Tibial nerve (tissue), 4 donors: Measurements from ENCODE around the gene MTHFR.

Experiments
- EP300 ChIP-seq, 2 donors: sonication (generic); formaldehyde crosslinking; IDR thresholded peaks; one replicate each; pipeline ENCODE4 v1.6.1; 2017; ENCODE audit warnings: antibody characterized with exemption in 2 of 2, mild to moderate bottlenecking in 1 of 2
- TF ChIP-seq, protein P1 (sequence below), 5 experiments: fragments of 200-600 bp in 3 of 5; fragments of 450-650 bp in 2 of 5; sonication (generic) in 3 of 5; IDR thresholded peaks; one replicate each; pipeline ENCODE4 v1.5.1; 2016 to 2019; ENCODE audit warnings: antibody characterized with exemption in 5 of 5, mild to moderate bottlenecking in 3 of 5, moderate library complexity in 2 of 5

DNA sequence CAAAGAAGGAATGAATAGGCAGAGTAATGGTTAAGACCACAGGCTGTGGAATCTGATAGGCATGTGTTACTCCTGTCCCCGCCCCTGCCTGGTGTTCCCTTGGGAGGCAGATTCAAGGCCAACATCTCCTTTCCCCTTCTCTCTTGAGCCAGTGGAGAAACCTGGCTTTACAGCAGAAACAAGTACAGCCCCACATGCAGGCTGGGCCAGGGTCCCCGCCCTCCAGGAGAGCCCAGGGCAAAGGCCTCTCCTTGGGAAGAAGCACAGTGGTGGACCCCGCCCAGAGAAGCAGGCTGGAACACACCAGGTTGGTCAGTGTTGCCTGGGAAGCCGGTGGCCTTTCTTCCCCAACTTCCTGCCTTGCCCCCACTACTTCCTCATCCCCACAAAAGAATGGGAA is 36.9 kb downstream of the MTHFR start:
- TF ChIP-seq, protein P1, sequence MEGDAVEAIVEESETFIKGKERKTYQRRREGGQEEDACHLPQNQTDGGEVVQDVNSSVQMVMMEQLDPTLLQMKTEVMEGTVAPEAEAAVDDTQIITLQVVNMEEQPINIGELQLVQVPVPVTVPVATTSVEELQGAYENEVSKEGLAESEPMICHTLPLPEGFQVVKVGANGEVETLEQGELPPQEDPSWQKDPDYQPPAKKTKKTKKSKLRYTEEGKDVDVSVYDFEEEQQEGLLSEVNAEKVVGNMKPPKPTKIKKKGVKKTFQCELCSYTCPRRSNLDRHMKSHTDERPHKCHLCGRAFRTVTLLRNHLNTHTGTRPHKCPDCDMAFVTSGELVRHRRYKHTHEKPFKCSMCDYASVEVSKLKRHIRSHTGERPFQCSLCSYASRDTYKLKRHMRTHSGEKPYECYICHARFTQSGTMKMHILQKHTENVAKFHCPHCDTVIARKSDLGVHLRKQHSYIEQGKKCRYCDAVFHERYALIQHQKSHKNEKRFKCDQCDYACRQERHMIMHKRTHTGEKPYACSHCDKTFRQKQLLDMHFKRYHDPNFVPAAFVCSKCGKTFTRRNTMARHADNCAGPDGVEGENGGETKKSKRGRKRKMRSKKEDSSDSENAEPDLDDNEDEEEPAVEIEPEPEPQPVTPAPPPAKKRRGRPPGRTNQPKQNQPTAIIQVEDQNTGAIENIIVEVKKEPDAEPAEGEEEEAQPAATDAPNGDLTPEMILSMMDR (IDR thresholded peaks at IDR 0.05), result no peak
- TF ChIP-seq EP300 (IDR thresholded peaks at IDR 0.05), result no peak
